HepG2 (cell line): ENCODE results near the gene FAS. TPM values are rescaled to one million over a fixed set of nuclear protein-coding genes. Genes with fewer than 3 reads are reported as not detected.
A peak's percentile ranks its signal among the peaks of the same experiment; 100 is the strongest.

Source experiments
- CC2D1A ChIP-seq: sonication (generic); formaldehyde crosslinking; IDR thresholded peaks from 2 replicates; pipeline ENCODE4 v1.8.1; 2023; ENCODE audit warnings: mild to moderate bottlenecking, missing genetic modification reagents
- FOXP1 ChIP-seq, 2 experiments: fragments of 450-650 bp in 1 of 2; IDR thresholded peaks; 2 replicates each; pipeline ENCODE4 v1.6.1; 2017 to 2018; ENCODE audit warnings: antibody characterized with exemption in 1 of 2
- HDAC1 ChIP-seq: sonication (generic); formaldehyde crosslinking; IDR thresholded peaks from 2 replicates; pipeline ENCODE4 v1.5.1; 2020; ENCODE audit warnings: mild to moderate bottlenecking, missing genetic modification reagents
- MAFK ChIP-seq, 2 experiments: IDR thresholded peaks in 1 of 2; conservative IDR thresholded peaks in 1 of 2; 2 replicates each; pipeline ENCODE4 v1.6.1; 2011; ENCODE audit warnings: improper control_type of control experiment in 2 of 2, low read length in 2 of 2
- MAZ ChIP-seq, 2 experiments: sonication (generic) in 1 of 2; formaldehyde crosslinking in 1 of 2; IDR thresholded peaks; 2 replicates each; pipeline versions ENCODE4 v1.5.0 to v1.6.1; 2012 to 2020; ENCODE audit warnings: low read depth in 2 of 2, mild to moderate bottlenecking in 2 of 2, borderline replicate concordance in 1 of 2, improper control_type of control experiment in 1 of 2, low read length in 1 of 2, missing genetic modification reagents in 1 of 2, moderate library complexity in 1 of 2
- NFRKB ChIP-seq: fragments of 450-650 bp; IDR thresholded peaks from 2 replicates; pipeline ENCODE4 v1.6.1; 2017
- POLR2AphosphoS2 ChIP-seq: IDR thresholded peaks from 2 replicates; pipeline ENCODE4 v1.6.1; 2011; ENCODE audit warnings: low read depth, low read length, improper control_type of control experiment
- REPIN1 ChIP-seq: sonication (generic); formaldehyde crosslinking; IDR thresholded peaks from 2 replicates; pipeline ENCODE4 v1.8.0; 2022; ENCODE audit warnings: missing genetic modification reagents, low read depth, mild to moderate bottlenecking, borderline replicate concordance
- SAP130 ChIP-seq: IDR thresholded peaks from 2 replicates; pipeline ENCODE4 v1.6.1; 2016; ENCODE audit warnings: low read depth
- TAF15 ChIP-seq: fragments of 200-400 bp; formaldehyde crosslinking; IDR thresholded peaks from one replicate; pipeline ENCODE4 v1.6.1; 2018; ENCODE audit warnings: mild to moderate bottlenecking, low read depth, low read length; ENCODE audit not compliant: poor library complexity, severe bottlenecking
- YEATS2 ChIP-seq: sonication (generic); formaldehyde crosslinking; IDR thresholded peaks from 2 replicates; pipeline ENCODE4 v1.4.0; 2020; ENCODE audit warnings: missing genetic modification reagents, borderline replicate concordance
- ZBTB3 ChIP-seq: sonication (generic); formaldehyde crosslinking; IDR thresholded peaks from 2 replicates; pipeline ENCODE4 v1.4.0; 2020; ENCODE audit warnings: low read depth, mild to moderate bottlenecking, moderate library complexity, missing genetic modification reagents, borderline replicate concordance
- ZMAT3 ChIP-seq: sonication (generic); formaldehyde crosslinking; conservative IDR thresholded peaks from 2 replicates; pipeline ENCODE4 v1.7.0; 2021; ENCODE audit warnings: missing genetic modification reagents
- ZNF441 ChIP-seq: sonication (generic); formaldehyde crosslinking; IDR thresholded peaks from 2 replicates; pipeline ENCODE4 v1.7.0; 2021; ENCODE audit warnings: missing genetic modification reagents, borderline replicate concordance
- ZNF619 ChIP-seq: sonication (generic); formaldehyde crosslinking; IDR thresholded peaks from 2 replicates; pipeline ENCODE4 v1.4.0; 2020; ENCODE audit warnings: mild to moderate bottlenecking, missing genetic modification reagents
- ZNF644 ChIP-seq: IDR thresholded peaks from 2 replicates; pipeline ENCODE4 v1.6.1; 2016; ENCODE audit warnings: low read depth
- ZNF652 ChIP-seq: IDR thresholded peaks from 2 replicates; pipeline ENCODE4 v1.6.1; 2016; ENCODE audit warnings: low read depth, borderline replicate concordance
- ZNF672 ChIP-seq: sonication (generic); formaldehyde crosslinking; IDR thresholded peaks from 2 replicates; pipeline ENCODE4 v1.8.1; 2022; ENCODE audit warnings: missing genetic modification reagents
- ZNF710 ChIP-seq: sonication (generic); formaldehyde crosslinking; IDR thresholded peaks from 2 replicates; pipeline ENCODE4 v1.5.0; 2020; ENCODE audit warnings: mild to moderate bottlenecking, missing genetic modification reagents, borderline replicate concordance
- ZNF772 ChIP-seq: sonication (generic); formaldehyde crosslinking; IDR thresholded peaks from 2 replicates; pipeline ENCODE4 v1.5.0; 2020; ENCODE audit warnings: mild to moderate bottlenecking, missing genetic modification reagents
- ZNF839 ChIP-seq: sonication (generic); formaldehyde crosslinking; IDR thresholded peaks from 2 replicates; pipeline ENCODE4 v1.4.0; 2020; ENCODE audit warnings: missing genetic modification reagents, mild to moderate bottlenecking, borderline replicate concordance
- polyA plus RNA-seq, 8 experiments: library from polyadenylated mRNA; depleted of rRNA in 3 of 8; stranded (reverse) in 7 of 8; unstranded in 1 of 8; fragments of >200 nt; fragmentation: Illumina TruSeq in 4 of 8; extraction: Trizol in 4 of 8; gene quantifications; 2 replicates each; pipeline versions ENCODE4 v1.2.1 to v1.2.3, GENCODE V29; 2011 to 2016; ENCODE audit warnings: low read depth in 4 of 8, missing spikeins in 1 of 8, mixed read lengths in 1 of 8; ENCODE audit not compliant: insufficient read depth in 1 of 8
- total RNA-seq, 5 experiments: library from RNA; depleted of rRNA; stranded (reverse); fragments of >200 nt; fragmentation: Illumina TruSeq; extraction: Trizol; gene quantifications; 2 replicates each; pipeline ENCODE4 v1.2.3, GENCODE V29; 2016; ENCODE audit warnings: low read depth in 1 of 5
- TF ChIP-seq, protein P1 (sequence below): sonication (generic); formaldehyde crosslinking; IDR thresholded peaks from 2 replicates; pipeline ENCODE4 v1.4.0; 2020; ENCODE audit warnings: missing genetic modification reagents
- TF ChIP-seq, protein P2 (sequence below): sonication (generic); formaldehyde crosslinking; IDR thresholded peaks from 2 replicates; pipeline ENCODE4 v1.4.0; 2020; ENCODE audit warnings: missing genetic modification reagents
- TF ChIP-seq, protein P3 (sequence below): IDR thresholded peaks from 2 replicates; pipeline ENCODE4 v1.6.1; 2012; ENCODE audit warnings: inconsistent platforms

Gene FAS
- total and polyA plus RNA-seq, 2 of the 13 experiments (the other 11 are each of a cell fraction or from before 2014, with no cell fraction given): 5.9 to 17.9 TPM

DNA sequence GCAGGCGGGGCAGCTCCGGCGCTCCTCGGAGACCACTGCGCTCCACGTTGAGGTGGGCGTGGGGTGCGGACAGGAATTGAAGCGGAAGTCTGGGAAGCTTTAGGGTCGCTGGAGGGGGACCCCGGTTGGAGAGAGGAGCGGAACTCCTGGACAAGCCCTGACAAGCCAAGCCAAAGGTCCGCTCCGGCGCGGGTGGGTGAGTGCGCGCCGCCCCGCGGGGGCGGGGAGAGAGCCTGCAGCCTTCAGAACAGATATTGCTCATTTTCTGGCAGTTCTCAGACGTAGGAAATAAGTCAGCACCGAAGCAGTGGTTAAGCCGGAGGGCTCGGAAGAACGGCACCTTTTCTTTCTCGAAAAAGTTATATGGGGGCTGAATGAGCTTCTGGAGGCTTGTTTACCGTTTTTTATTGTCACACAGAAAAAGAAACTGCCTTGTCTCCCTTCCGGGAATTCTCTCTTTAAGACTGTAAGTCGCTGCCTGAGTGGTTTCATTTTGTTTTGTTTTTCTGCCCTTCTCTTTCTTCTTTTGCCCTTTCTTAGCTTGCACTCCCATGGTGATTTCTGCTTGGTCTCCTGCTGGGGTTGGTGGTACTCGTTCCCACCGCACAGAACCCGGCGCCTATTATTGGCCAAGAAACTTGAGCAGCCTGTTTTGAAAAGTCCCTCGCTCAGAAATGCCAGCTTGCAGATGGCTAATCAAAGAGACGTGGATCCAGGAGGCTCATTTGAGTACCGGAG is 732 bp downstream of the FAS start (continued):
- TF ChIP-seq CC2D1A (CRISPR knock-in tag) (no peak), ZNF672 (no peak), ZMAT3 (no peak), NFRKB (no peak), FOXP1 (IDR thresholded peaks at IDR 0.05) (no peak), FOXP1 (CRISPR knock-in tag; IDR thresholded peaks at IDR 0.05) (no peak), MAZ (IDR thresholded peaks at IDR 0.05; ENCODE audit: borderline replicate concordance, low read depth, low read length) (no peak), MAZ (CRISPR knock-in tag; IDR thresholded peaks at IDR 0.05; ENCODE audit: low read depth) (no peak), ZNF772 (CRISPR knock-in tag) (no peak), ZBTB3 (CRISPR knock-in tag) (0 out of 2 replicates have a peak, but pooled peaks have one; percentile 27), SAP130 (CRISPR knock-in tag) (peak; percentile 68), ZNF710 (CRISPR knock-in tag) (no peak), REPIN1 (0 out of 2 replicates have a peak, but pooled peaks have one; percentile 7), ZNF441 (no peak), POLR2AphosphoS2 (no peak), ZNF644 (CRISPR knock-in tag) (no peak), ZNF619 (CRISPR knock-in tag) (no peak), ZNF839 (CRISPR knock-in tag) (no peak), YEATS2 (CRISPR knock-in tag) (no peak), ZNF652 (CRISPR knock-in tag) (no peak), TAF15 (no peak), HDAC1 (CRISPR knock-in tag) (peak; percentile 22; the same call in 1 of the 2 replicates), MAFK (conservative IDR thresholded peaks at IDR 0.05 in 1 of 2, IDR thresholded peaks at IDR 0.05 in 1 of 2; ENCODE audit: low read length in 2 of 2) (peak; percentile 29 to 54; a peak in 3 of 4 replicates)
- TF ChIP-seq, protein P1, sequence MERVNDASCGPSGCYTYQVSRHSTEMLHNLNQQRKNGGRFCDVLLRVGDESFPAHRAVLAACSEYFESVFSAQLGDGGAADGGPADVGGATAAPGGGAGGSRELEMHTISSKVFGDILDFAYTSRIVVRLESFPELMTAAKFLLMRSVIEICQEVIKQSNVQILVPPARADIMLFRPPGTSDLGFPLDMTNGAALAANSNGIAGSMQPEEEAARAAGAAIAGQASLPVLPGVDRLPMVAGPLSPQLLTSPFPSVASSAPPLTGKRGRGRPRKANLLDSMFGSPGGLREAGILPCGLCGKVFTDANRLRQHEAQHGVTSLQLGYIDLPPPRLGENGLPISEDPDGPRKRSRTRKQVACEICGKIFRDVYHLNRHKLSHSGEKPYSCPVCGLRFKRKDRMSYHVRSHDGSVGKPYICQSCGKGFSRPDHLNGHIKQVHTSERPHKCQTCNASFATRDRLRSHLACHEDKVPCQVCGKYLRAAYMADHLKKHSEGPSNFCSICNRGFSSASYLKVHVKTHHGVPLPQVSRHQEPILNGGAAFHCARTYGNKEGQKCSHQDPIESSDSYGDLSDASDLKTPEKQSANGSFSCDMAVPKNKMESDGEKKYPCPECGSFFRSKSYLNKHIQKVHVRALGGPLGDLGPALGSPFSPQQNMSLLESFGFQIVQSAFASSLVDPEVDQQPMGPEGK (CRISPR knock-in tag): no peak; the same call in 1 of the 2 replicates
- TF ChIP-seq, protein P2, sequence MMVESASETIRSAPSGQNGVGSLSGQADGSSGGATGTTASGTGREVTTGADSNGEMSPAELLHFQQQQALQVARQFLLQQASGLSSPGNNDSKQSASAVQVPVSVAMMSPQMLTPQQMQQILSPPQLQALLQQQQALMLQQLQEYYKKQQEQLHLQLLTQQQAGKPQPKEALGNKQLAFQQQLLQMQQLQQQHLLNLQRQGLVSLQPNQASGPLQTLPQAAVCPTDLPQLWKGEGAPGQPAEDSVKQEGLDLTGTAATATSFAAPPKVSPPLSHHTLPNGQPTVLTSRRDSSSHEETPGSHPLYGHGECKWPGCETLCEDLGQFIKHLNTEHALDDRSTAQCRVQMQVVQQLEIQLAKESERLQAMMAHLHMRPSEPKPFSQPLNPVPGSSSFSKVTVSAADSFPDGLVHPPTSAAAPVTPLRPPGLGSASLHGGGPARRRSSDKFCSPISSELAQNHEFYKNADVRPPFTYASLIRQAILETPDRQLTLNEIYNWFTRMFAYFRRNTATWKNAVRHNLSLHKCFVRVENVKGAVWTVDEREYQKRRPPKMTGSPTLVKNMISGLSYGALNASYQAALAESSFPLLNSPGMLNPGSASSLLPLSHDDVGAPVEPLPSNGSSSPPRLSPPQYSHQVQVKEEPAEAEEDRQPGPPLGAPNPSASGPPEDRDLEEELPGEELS (CRISPR knock-in tag): no peak
- TF ChIP-seq, protein P3, sequence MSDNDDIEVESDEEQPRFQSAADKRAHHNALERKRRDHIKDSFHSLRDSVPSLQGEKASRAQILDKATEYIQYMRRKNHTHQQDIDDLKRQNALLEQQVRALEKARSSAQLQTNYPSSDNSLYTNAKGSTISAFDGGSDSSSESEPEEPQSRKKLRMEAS: peak; percentile 14; the same call in 1 of the 2 replicates
